ENCODE results near the gene CABP7.

GRCh38 chr22:29729161-29729560 lies 9.4 kb downstream of the CABP7 start:
- TF ChIP-seq POLR2A (IDR thresholded peaks at IDR 0.05) = no peak
- no peak for TF ChIP-seq CTCF (IDR thresholded peaks at IDR 0.05)
